Measurements from ENCODE around the gene ITIH4. TPM values are rescaled to one million over a fixed set of nuclear protein-coding genes. Genes with fewer than 3 reads are reported as not detected.

The ITIH4 gene
- total RNA-seq, 1 donor from 2014 or later = 0.26 TPM

GRCh38 chr3:52809662-52810377 is 20.7 kb downstream of the ITIH4 start:
- TF ChIP-seq, protein P1, sequence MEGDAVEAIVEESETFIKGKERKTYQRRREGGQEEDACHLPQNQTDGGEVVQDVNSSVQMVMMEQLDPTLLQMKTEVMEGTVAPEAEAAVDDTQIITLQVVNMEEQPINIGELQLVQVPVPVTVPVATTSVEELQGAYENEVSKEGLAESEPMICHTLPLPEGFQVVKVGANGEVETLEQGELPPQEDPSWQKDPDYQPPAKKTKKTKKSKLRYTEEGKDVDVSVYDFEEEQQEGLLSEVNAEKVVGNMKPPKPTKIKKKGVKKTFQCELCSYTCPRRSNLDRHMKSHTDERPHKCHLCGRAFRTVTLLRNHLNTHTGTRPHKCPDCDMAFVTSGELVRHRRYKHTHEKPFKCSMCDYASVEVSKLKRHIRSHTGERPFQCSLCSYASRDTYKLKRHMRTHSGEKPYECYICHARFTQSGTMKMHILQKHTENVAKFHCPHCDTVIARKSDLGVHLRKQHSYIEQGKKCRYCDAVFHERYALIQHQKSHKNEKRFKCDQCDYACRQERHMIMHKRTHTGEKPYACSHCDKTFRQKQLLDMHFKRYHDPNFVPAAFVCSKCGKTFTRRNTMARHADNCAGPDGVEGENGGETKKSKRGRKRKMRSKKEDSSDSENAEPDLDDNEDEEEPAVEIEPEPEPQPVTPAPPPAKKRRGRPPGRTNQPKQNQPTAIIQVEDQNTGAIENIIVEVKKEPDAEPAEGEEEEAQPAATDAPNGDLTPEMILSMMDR (IDR thresholded peaks at IDR 0.05; ENCODE audit: insufficient read depth, low read length, severe bottlenecking) = no peak
- H3K27me3 ChIP-seq (ENCODE audit: control insufficient read depth, insufficient read depth, low read length) = no peaks in the 10 kb centered on the region
- no peaks in the 10 kb centered on the region for H3K36me3 ChIP-seq (ENCODE audit: control insufficient read depth, insufficient read depth, low read length)
- no peak overlapping the region for H3K4me3 ChIP-seq (ENCODE audit: low read depth, low read length)
- FAIRE-seq (no peak), DNase-seq (ENCODE audit: low read depth) (no peak)

DNA sequence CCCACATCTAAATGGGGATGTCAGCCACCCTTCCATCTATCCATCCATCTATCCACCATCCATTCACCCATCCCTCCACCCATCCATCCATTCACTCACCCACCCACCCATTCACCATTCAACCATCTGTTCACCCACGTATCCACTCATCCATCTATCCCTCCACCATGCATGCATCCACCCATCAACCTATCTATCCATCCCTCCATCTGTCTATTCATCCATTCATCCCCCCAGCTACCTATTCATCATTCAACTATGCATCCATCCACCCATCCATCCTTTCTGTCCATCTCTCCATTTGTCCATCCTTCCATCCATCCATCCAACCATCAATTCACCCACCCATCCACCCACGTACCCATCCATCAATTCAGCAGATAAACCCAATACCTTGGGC is 21.3 kb downstream of the ITIH4 start:
- Histone ChIP-seq H3K36me3 (ENCODE audit: control insufficient read depth, insufficient read depth, low read length) (no peaks in the 10 kb centered on the region), H3K27me3 (ENCODE audit: control insufficient read depth, insufficient read depth, low read length) (no peaks in the 10 kb centered on the region), H3K4me3 (ENCODE audit: low read depth, low read length) (no peak overlapping the region)
- TF ChIP-seq, protein P1 (IDR thresholded peaks at IDR 0.05; ENCODE audit: insufficient read depth, low read length, severe bottlenecking) = no peak
- no peak for DNase-seq (ENCODE audit: low read depth)
- FAIRE-seq = no peak

- DNase-seq (ENCODE audit: low read depth) (no peak), FAIRE-seq (no peak)
- no peaks in the 10 kb centered on the region for H3K36me3 ChIP-seq (ENCODE audit: control insufficient read depth, insufficient read depth, low read length)
- TF ChIP-seq, protein P1 (IDR thresholded peaks at IDR 0.05; ENCODE audit: insufficient read depth, low read length, severe bottlenecking) = no peak
- H3K4me3 ChIP-seq (ENCODE audit: low read depth, low read length) = no peak overlapping the region
- no peaks in the 10 kb centered on the region for H3K27me3 ChIP-seq (ENCODE audit: control insufficient read depth, insufficient read depth, low read length)
Observed at GRCh38 chr3:52805270-52806039, 25.0 kb downstream of the ITIH4 start.

DNA sequence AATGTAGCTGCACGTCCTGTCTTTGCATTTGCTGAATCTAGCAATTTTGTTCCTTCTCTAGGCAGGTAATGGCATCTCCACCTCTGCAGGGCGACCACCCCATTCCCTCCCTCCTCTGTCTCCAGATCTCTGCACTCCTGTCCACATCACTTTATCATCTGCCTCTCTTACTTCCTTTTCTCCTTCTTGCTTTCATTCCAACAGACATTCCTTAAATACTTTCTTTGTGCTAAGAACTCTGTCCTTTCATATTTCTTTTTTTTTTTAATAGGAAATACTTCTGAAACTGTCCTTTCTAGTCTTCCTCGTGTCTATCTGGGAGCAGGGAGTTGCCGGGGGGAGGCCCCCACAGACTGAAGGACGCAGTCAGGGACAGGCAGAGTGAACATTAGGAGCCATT is 28.6 kb downstream of the ITIH4 start:
- FAIRE-seq = no peak
- no peaks in the 10 kb centered on the region for H3K36me3 ChIP-seq (ENCODE audit: control insufficient read depth, insufficient read depth, low read length)
- TF ChIP-seq, protein P1 (IDR thresholded peaks at IDR 0.05; ENCODE audit: insufficient read depth, low read length, severe bottlenecking) = no peak
- no peak overlapping the region for H3K4me3 ChIP-seq (ENCODE audit: low read depth, low read length)
- DNase-seq (ENCODE audit: low read depth) = no peak
- H3K27me3 ChIP-seq (ENCODE audit: control insufficient read depth, insufficient read depth, low read length) = no peaks in the 10 kb centered on the region

DNA sequence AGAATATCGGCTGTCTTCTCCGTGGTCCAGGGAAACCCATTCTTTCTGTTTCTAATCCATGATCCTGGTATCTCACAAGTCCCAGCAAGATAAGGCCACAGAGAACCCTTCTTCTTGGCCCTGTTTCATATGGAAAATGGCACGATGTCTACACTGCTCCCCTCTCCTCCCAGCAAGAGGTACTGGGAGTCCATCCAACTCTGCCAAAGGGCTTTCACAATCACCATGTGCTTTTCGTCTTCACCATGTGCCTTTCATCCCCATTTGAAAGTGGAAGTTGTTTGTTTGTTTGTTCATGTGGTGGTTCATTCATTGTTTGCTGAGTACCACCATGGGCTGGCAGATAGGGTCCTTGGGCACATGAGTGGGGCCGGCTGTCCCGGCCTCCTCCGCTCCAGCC is 30.4 kb downstream of the ITIH4 start:
- no peaks in the 10 kb centered on the region for H3K36me3 ChIP-seq (ENCODE audit: control insufficient read depth, insufficient read depth, low read length)
- FAIRE-seq = no peak
- DNase-seq (ENCODE audit: low read depth) = no peak
- H3K27me3 ChIP-seq (ENCODE audit: control insufficient read depth, insufficient read depth, low read length) = no peaks in the 10 kb centered on the region
- no peak overlapping the region for H3K4me3 ChIP-seq (ENCODE audit: low read depth, low read length)
- TF ChIP-seq, protein P1 (IDR thresholded peaks at IDR 0.05; ENCODE audit: insufficient read depth, low read length, severe bottlenecking) = no peak
